NB4 (cell line): ENCODE measurements around the gene MYO9B.
A peak's percentile ranks its signal among the peaks of the same experiment; 100 is the strongest.

ENCODE experiments used
- TF ChIP-seq, protein P1 (sequence below): IDR thresholded peaks from one replicate; pipeline ENCODE4 v1.5.1; 2012; ENCODE audit warnings: low read depth, low read length
- TF ChIP-seq, protein P2 (sequence below): IDR thresholded peaks from 2 replicates; pipeline ENCODE4 v1.6.1; 2011; ENCODE audit warnings: low read depth, low read length

GRCh38 chr19:17069193-17069592 is 6.4 kb upstream of the MYO9B start:
- TF ChIP-seq, protein P1, sequence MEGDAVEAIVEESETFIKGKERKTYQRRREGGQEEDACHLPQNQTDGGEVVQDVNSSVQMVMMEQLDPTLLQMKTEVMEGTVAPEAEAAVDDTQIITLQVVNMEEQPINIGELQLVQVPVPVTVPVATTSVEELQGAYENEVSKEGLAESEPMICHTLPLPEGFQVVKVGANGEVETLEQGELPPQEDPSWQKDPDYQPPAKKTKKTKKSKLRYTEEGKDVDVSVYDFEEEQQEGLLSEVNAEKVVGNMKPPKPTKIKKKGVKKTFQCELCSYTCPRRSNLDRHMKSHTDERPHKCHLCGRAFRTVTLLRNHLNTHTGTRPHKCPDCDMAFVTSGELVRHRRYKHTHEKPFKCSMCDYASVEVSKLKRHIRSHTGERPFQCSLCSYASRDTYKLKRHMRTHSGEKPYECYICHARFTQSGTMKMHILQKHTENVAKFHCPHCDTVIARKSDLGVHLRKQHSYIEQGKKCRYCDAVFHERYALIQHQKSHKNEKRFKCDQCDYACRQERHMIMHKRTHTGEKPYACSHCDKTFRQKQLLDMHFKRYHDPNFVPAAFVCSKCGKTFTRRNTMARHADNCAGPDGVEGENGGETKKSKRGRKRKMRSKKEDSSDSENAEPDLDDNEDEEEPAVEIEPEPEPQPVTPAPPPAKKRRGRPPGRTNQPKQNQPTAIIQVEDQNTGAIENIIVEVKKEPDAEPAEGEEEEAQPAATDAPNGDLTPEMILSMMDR = peak; percentile 10
- TF ChIP-seq, protein P2, sequence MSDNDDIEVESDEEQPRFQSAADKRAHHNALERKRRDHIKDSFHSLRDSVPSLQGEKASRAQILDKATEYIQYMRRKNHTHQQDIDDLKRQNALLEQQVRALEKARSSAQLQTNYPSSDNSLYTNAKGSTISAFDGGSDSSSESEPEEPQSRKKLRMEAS = no peak
